T-helper 9 cell (primary cell): Measurements from ENCODE around the gene RPS18.
A peak's percentile ranks its signal among the peaks of the same experiment; 100 is the strongest.

ENCODE experiments used
- DNase-seq: peaks from one replicate; pipeline ENCODE4 v3.0.0-alpha.2; 2020

Gene RPS18

GRCh38 chr6:33289784-33290315, 18.0 kb downstream of the RPS18 start:
- DNase-seq, result no peak

GRCh38 chr6:33290459-33290858, 18.6 kb downstream of the RPS18 start:
- DNase-seq, result no peak

GRCh38 chr6:33292996-33293682, 21.3 kb downstream of the RPS18 start:
- no peak for DNase-seq

GRCh38 chr6:33294086-33294823, 22.4 kb downstream of the RPS18 start:
- DNase-seq, result no peak

- no peak for DNase-seq
These were observed 23.9 kb downstream of the RPS18 start for GRCh38 chr6:33295621-33296369.

- no peak for DNase-seq
These were observed 25.0 kb downstream of the RPS18 start for GRCh38 chr6:33296797-33297405.

- no peak for DNase-seq
These were observed 25.6 kb downstream of the RPS18 start for GRCh38 chr6:33297406-33297955.

GRCh38 chr6:33297956-33298772, 26.3 kb downstream of the RPS18 start:
- DNase-seq, result peak; percentile 54

- peak; percentile 55 for DNase-seq
These were observed 26.9 kb downstream of the RPS18 start, which contains the start of gene RGL2 for GRCh38 chr6:33298773-33299236. TSS of gene RGL2 (minus strand) at chr6:33298942. CDS start at chr6:33298610, 332 bp downstream.

GRCh38 chr6:33299237-33299944, 27.5 kb downstream of the RPS18 start:
- DNase-seq, result peak; percentile 93

GRCh38 chr6:33301877-33302276, 30.0 kb downstream of the RPS18 start:
- DNase-seq, result no peak

GRCh38 chr6:33304216-33304615, 32.3 kb downstream of the RPS18 start:
- DNase-seq, result no peak

GRCh38 chr6:33305052-33305451, 33.2 kb downstream of the RPS18 start:
- DNase-seq, result no peak

GRCh38 chr6:33306356-33306755, 34.5 kb downstream of the RPS18 start:
- no peak for DNase-seq

GRCh38 chr6:33312361-33313104, 40.7 kb downstream of the RPS18 start:
- DNase-seq, result peak; percentile 80

- no peak for DNase-seq
These were observed 41.3 kb downstream of the RPS18 start for GRCh38 chr6:33313105-33313708.

GRCh38 chr6:33313709-33314514, 42.0 kb downstream of the RPS18 start, which contains the start of gene TAPBP:
TSS of gene TAPBP (minus strand) at chr6:33314078. CDS start at chr6:33314041, 37 bp downstream.
- peak; percentile 79 for DNase-seq

GRCh38 chr6:33314515-33314942, 42.7 kb downstream of the RPS18 start:
- DNase-seq, result peak; percentile 68
